GM18519 (cell line): ENCODE measurements around the gene DHX40.
"Not testable (repeated sequence)": the region's sequence is repeated elsewhere in the genome, so short reads cannot be mapped to it uniquely, and the experiment has no call there.

Source experiments
- ATAC-seq: cut with Tn5 transposase; IDR thresholded peaks from one replicate; pipeline ENCODE4 v1.9.1; 2021; ENCODE audit warnings: mild to moderate bottlenecking, moderate library complexity; ENCODE audit not compliant: unreplicated experiment, low FRiP score

Gene DHX40, protein sequence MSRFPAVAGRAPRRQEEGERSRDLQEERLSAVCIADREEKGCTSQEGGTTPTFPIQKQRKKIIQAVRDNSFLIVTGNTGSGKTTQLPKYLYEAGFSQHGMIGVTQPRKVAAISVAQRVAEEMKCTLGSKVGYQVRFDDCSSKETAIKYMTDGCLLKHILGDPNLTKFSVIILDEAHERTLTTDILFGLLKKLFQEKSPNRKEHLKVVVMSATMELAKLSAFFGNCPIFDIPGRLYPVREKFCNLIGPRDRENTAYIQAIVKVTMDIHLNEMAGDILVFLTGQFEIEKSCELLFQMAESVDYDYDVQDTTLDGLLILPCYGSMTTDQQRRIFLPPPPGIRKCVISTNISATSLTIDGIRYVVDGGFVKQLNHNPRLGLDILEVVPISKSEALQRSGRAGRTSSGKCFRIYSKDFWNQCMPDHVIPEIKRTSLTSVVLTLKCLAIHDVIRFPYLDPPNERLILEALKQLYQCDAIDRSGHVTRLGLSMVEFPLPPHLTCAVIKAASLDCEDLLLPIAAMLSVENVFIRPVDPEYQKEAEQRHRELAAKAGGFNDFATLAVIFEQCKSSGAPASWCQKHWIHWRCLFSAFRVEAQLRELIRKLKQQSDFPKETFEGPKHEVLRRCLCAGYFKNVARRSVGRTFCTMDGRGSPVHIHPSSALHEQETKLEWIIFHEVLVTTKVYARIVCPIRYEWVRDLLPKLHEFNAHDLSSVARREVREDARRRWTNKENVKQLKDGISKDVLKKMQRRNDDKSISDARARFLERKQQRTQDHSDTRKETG

GRCh38 chr17:59565171-59565958 lies at the start of gene DHX40:
Gene DHX40, plus strand, starts transcription at chr17:59565610. Its CDS starts 62 bp downstream, at chr17:59565672.
- ATAC-seq: peak; percentile 50

- no peak for ATAC-seq
Observed at GRCh38 chr17:59516451-59516850, 49.0 kb upstream of the DHX40 start.

GRCh38 chr17:59519132-59519531 lies 46.3 kb upstream of the DHX40 start:
- ATAC-seq: no peak

GRCh38 chr17:59520251-59520650 lies 45.2 kb upstream of the DHX40 start:
- no peak for ATAC-seq

GRCh38 chr17:59521465-59522126 lies 43.8 kb upstream of the DHX40 start:
- no peak for ATAC-seq

- ATAC-seq: not testable (repeated sequence)
Observed at GRCh38 chr17:59524930-59525329, 40.5 kb upstream of the DHX40 start.

DNA sequence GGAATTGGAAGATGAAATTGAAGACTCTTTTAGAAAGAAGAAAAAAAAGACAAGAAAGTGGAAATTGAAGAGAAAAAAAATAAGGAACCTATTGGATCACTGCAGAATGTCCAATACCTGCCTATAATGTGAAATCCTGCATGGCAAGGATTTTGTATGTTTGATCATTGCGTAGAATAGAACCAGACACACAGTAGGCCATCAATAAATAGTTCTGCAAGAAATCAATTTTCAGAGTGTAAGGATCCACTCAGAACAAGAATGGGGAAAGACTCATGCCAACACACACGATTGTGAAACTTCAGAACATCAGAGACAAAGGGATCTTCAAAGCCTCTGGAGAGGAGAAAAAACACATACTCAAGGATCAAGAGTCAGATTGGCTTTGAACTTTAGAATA lies 39.7 kb upstream of the DHX40 start:
- ATAC-seq: no peak

DNA sequence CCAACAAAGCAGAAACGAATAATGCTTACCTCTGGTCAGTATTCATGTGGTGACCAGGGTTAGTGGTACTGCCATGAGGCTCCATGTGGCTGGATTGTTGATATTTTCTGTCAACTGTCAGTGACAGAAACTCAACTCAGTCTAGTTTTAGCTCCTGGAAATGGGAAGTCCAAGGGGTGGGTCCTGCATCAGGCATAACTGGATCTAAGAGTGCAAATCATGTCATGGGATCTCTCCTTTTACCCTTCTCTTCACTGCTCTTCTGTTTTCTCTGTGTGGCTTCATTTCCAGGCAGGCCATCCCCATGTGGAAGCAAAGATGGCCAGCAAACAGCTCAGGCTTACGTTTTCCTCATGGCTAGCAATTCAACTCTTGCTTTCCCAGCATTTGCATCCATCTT lies 39.0 kb upstream of the DHX40 start:
- no peak for ATAC-seq

- no peak for ATAC-seq
Observed at GRCh38 chr17:59527325-59527917, 38.0 kb upstream of the DHX40 start.

DNA sequence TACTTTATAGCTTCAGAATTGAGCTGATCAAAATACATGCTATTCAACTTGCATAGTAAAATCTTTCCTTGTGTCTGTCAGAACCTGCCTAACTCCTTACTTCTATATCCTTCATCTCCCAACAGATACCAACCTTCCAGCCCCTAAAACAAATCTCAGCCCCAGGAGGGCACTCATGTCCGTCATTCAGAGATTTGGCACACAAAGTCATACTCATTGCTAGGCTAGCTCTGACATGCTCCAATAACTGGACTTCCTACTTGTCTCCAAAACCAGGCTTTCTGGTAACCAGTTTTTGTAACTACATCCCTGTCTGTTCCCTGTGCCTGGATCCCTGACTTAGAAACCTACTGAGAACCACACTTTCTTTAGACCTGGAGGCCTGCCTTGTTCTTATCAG lies 37.5 kb upstream of the DHX40 start:
- no peak for ATAC-seq

DNA sequence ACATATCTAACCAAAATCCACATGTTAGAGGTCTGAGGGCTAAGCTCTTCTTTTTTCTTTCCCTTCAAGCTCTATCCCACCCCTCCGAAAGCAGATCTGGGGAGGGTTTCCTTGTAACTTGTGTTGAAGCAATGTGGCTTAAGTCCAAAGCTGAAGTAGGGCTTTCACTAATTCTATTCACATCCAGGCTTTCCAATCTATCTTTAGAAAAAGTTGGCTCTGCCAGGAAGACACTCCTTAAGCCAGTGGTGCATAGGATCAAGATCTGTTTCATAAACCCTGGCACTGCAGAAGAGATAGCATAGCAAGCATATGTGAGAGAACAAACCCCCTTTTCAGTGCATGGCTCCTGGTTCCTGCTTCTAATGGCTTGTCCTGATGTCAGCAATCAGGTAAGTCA lies 34.9 kb upstream of the DHX40 start:
- ATAC-seq: no peak

DNA sequence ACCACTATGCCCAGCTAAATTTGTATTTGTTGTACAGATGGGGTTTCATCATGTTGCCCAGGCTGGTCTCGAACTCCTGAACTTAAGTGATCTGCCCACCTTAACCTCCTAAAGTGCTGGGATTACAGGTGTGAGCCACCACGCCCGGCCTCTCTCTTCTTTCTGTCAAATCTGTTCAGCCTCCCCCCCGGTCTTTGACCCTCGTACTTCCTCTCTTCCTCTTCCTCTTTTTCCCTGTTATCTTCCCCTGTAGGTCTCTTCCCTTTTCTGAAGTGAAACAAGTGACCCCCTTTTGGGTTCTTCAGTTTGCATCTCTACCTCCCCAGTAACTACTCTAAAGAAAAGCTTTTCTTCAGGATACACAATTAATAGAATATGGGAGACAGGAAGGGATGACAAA lies 31.7 kb upstream of the DHX40 start:
- ATAC-seq: no peak

- no peak for ATAC-seq
Observed at GRCh38 chr17:59534583-59534982, 30.8 kb upstream of the DHX40 start.

DNA sequence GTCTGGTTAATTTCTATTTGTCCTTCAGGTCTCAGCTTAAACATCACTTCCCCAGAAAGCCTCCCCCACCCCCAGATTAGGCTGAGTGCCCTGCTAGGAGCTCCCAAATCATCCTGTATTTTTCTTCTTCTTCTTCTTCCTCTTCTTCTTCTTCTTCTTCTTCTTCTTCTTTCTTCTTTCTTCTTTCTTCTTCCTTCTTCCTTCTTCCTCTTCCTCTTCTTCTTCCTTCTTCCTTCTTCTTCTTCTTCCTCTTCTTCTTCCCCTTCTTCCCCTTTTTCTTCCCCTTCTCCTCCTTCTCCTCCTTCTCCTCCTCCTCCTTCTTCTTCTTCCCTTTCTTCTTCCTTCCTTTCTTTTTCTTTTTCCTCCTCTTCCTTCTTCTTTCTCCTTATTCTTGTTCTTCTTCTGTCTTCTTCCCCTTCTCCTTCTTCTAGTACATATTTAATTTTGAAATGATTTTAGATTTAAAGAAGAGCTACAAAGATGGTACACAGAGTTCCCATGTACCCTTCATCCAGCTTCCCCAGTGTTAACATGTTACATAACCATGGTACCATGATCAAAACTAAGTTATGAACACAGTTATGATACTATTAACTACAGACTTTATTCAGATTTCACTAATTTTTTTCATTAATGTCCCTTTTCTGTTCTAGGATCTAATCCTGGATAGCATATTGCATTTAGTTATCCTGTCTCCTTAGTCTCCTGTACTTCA lies 27.1 kb upstream of the DHX40 start:
- ATAC-seq: no peak

- no peak for ATAC-seq
Observed at GRCh38 chr17:59542960-59543635, 22.3 kb upstream of the DHX40 start.

- ATAC-seq: no peak
Observed at GRCh38 chr17:59545942-59546341, 19.5 kb upstream of the DHX40 start.

DNA sequence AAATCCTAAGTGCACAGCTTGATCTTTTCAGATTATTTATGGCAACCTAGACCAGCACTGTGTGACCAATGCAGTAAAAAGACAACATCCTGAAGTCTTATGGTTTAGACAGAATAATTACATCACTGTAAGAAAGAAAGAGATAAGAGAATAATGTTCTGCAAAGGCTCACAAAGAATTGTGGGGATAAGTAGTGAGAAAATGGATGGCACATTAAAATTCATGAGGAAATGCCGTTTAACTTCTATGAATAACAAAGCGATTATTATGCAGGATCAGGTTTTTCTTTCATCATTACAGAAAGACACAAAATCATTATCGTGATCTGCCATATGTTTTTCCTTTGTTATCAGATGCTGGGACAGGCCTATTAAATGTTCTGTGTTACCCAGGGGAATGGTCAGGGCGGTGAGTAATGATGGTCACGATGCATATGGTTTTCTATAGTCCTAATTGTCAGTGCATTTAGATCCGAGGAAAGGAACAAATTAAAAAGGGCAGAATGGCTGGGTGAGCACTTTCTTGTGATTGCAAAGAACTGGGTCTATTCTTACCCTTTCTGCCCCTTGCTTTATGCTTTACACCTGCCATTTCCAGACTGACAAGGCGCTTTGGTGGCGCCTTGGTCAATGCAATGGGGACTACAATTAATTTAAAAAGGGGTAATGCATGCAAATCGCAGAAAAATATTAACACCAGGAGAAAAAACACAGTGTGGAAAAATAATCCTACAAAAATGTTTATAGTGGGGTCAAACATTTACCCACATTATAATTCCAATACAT lies 18.1 kb upstream of the DHX40 start:
- no peak for ATAC-seq

GRCh38 chr17:59548985-59549384 lies 16.4 kb upstream of the DHX40 start:
- ATAC-seq: not testable (repeated sequence)
